H9 (cell line): ENCODE data around the gene NFS1. TPM values are rescaled to one million over a fixed set of nuclear protein-coding genes. Genes with fewer than 3 reads are reported as not detected.

ENCODE experiments used
- DNase-seq: peaks from one replicate; pipeline ENCODE4 v3.0.0-alpha.2; 2017
- H2AFZ ChIP-seq: one replicate; pipeline ENCODE4 v1.6.1; 2013; ENCODE audit warnings: mild to moderate bottlenecking, low read length, control low read depth, moderate library complexity
- H2AK5ac ChIP-seq: 2 replicates; pipeline ENCODE4 v1.6.1; 2013; ENCODE audit warnings: low read length, control low read depth, mixed read lengths; ENCODE audit not compliant: insufficient read length
- H2BK120ac ChIP-seq: one replicate; pipeline ENCODE4 v1.6.1; 2013; ENCODE audit warnings: low read depth, mild to moderate bottlenecking, low read length, control low read depth, inconsistent platforms; ENCODE audit not compliant: poor library complexity, severe bottlenecking
- H2BK12ac ChIP-seq: 2 replicates; pipeline ENCODE4 v1.6.1; 2013; ENCODE audit warnings: low read length, control low read depth, mixed read lengths, low read depth; ENCODE audit not compliant: insufficient read length
- H2BK15ac ChIP-seq: 2 replicates; pipeline ENCODE4 v1.6.1; 2013; ENCODE audit warnings: low read depth, low read length, control low read depth
- H2BK20ac ChIP-seq: one replicate; pipeline ENCODE4 v1.6.1; 2013; ENCODE audit warnings: low read depth, mild to moderate bottlenecking, low read length, control low read depth, inconsistent platforms; ENCODE audit not compliant: poor library complexity, severe bottlenecking
- H2BK5ac ChIP-seq: 2 replicates; pipeline ENCODE4 v1.6.1; 2013; ENCODE audit warnings: low read length, control low read depth, mixed read lengths; ENCODE audit not compliant: insufficient read length
- H3K14ac ChIP-seq: 2 replicates; pipeline ENCODE4 v1.6.1; 2013; ENCODE audit warnings: low read length, control low read depth; ENCODE audit not compliant: insufficient read depth
- H3K18ac ChIP-seq: 2 replicates; pipeline ENCODE4 v1.6.1; 2013; ENCODE audit warnings: low read depth, mild to moderate bottlenecking, mixed read lengths, low read length, control low read depth; ENCODE audit not compliant: insufficient read length
- H3K23ac ChIP-seq: 2 replicates; pipeline ENCODE4 v1.6.1; 2013; ENCODE audit warnings: low read length, control low read depth, mixed read lengths, low read depth; ENCODE audit not compliant: insufficient read length
- H3K23me2 ChIP-seq: 2 replicates; pipeline ENCODE4 v1.6.1; 2013; ENCODE audit warnings: low read depth, mild to moderate bottlenecking, mixed read lengths, low read length, control low read depth; ENCODE audit not compliant: insufficient read length, poor library complexity, severe bottlenecking
- H3K27ac ChIP-seq: 2 replicates; pipeline ENCODE4 v1.5.1; 2013; ENCODE audit warnings: low read length, control low read depth, mixed read lengths, low read depth; ENCODE audit not compliant: insufficient read length
- H3K27me3 ChIP-seq: 2 replicates; pipeline ENCODE4 v1.6.1; 2013; ENCODE audit warnings: low read length, control low read depth, inconsistent platforms; ENCODE audit not compliant: insufficient read depth
- H3K4ac ChIP-seq: 2 replicates; pipeline ENCODE4 v1.6.1; 2013; ENCODE audit warnings: low read depth, mild to moderate bottlenecking, control low read depth, inconsistent platforms, low read length, moderate library complexity
- H3K4me1 ChIP-seq: 2 replicates; pipeline ENCODE4 v1.6.1; 2013; ENCODE audit warnings: low read length, control low read depth, inconsistent platforms; ENCODE audit not compliant: insufficient read depth
- H3K4me2 ChIP-seq: 2 replicates; pipeline ENCODE4 v1.6.1; 2013; ENCODE audit warnings: low read length, control low read depth, mixed read lengths; ENCODE audit not compliant: insufficient read length, insufficient read depth
- H3K56ac ChIP-seq: 2 replicates; pipeline ENCODE4 v1.6.1; 2013; ENCODE audit warnings: low read depth, mild to moderate bottlenecking, mixed read lengths, low read length, control low read depth; ENCODE audit not compliant: insufficient read length
- H3K79me1 ChIP-seq: 2 replicates; pipeline ENCODE4 v1.6.1; 2013; ENCODE audit warnings: low read depth, mild to moderate bottlenecking, moderate library complexity, low read length, control low read depth, inconsistent platforms; ENCODE audit not compliant: insufficient read depth, poor library complexity, severe bottlenecking
- H3K79me2 ChIP-seq: 2 replicates; pipeline ENCODE4 v1.6.1; 2013; ENCODE audit warnings: low read length, control low read depth, inconsistent platforms; ENCODE audit not compliant: insufficient read depth
- H3K9ac ChIP-seq: 2 replicates; pipeline ENCODE4 v1.6.1; 2013; ENCODE audit warnings: low read length, control low read depth, mixed read lengths; ENCODE audit not compliant: insufficient read length; ENCODE audit errors: extremely low read depth
- H3K9me3 ChIP-seq: one replicate; pipeline ENCODE4 v1.6.1; 2013; ENCODE audit warnings: low read depth, low read length, inconsistent platforms; ENCODE audit not compliant: control insufficient read depth
- H3T11ph ChIP-seq: one replicate; pipeline ENCODE4 v1.6.1; 2013; ENCODE audit warnings: mild to moderate bottlenecking, low read length, control low read depth, inconsistent platforms
- H4K20me1 ChIP-seq: one replicate; pipeline ENCODE4 v1.6.1; 2013; ENCODE audit not compliant: control insufficient read depth, insufficient read length, insufficient read depth
- H4K5ac ChIP-seq: 2 replicates; pipeline ENCODE4 v1.6.1; 2013; ENCODE audit warnings: low read depth, mild to moderate bottlenecking, mixed read lengths, low read length, control low read depth; ENCODE audit not compliant: insufficient read length
- H4K8ac ChIP-seq: replicated peaks from 2 replicates; pipeline ENCODE4 v1.6.1; 2013; ENCODE audit warnings: low read length, control low read depth, mixed read lengths, low read depth; ENCODE audit not compliant: insufficient read length
- H4K91ac ChIP-seq: 2 replicates; pipeline ENCODE4 v1.6.1; 2013; ENCODE audit warnings: low read depth, mild to moderate bottlenecking, moderate library complexity, mixed read lengths, low read length, control low read depth; ENCODE audit not compliant: insufficient read length
- H3K27ac Mint-ChIP-seq, 3 experiments: 2 replicates in 2 of 3; 3 replicates in 1 of 3; pipeline ENCODE4 v1.8.0; 2020 to 2021; ENCODE audit warnings: mixed read lengths in 3 of 3, mild to moderate bottlenecking in 1 of 3, moderate library complexity in 1 of 3
- H3K27me3 Mint-ChIP-seq: 2 replicates; pipeline ENCODE4 v1.8.0; 2021; ENCODE audit warnings: low read depth, mild to moderate bottlenecking, moderate library complexity, mixed read lengths
- H3K36me3 Mint-ChIP-seq, 3 experiments: 2 replicates in 2 of 3; 3 replicates in 1 of 3; pipeline ENCODE4 v1.8.0; 2020 to 2021; ENCODE audit warnings: low read depth in 3 of 3, mixed read lengths in 3 of 3; ENCODE audit not compliant: insufficient read depth in 1 of 3
- H3K4me1 Mint-ChIP-seq, 2 experiments: 2 replicates each; pipeline ENCODE4 v1.8.0; 2020; ENCODE audit warnings: mixed read lengths in 2 of 2
- H3K4me3 Mint-ChIP-seq, 2 experiments: 2 replicates in 1 of 2; 3 replicates in 1 of 2; pipeline ENCODE4 v1.8.0; 2020 to 2021; ENCODE audit warnings: mild to moderate bottlenecking in 2 of 2, mixed read lengths in 2 of 2, moderate library complexity in 1 of 2
- H3K9me3 Mint-ChIP-seq, 2 experiments: 2 replicates in 1 of 2; 3 replicates in 1 of 2; pipeline ENCODE4 v1.8.0; 2020; ENCODE audit warnings: mild to moderate bottlenecking in 2 of 2, mixed read lengths in 2 of 2, moderate library complexity in 1 of 2
- whole genome bisulfite sequencing: extraction: QIAGEN DNeasy Blood & Tissue Kit; methylation state at CpG from one replicate; pipeline ENCODE4 v1.1.7; 2013; ENCODE audit warnings: missing lambda C conversion rate, low lambda C conversion rate, mixed read lengths; ENCODE audit not compliant: insufficient read length; ENCODE audit errors: extremely low coverage; 5-methylcytosine and 5-hydroxymethylcytosine counted together
- total RNA-seq: library from RNA; stranded (reverse); gene quantifications from 2 replicates; pipeline ENCODE4 v1.2.1, GENCODE V29; 2021
- TF ChIP-seq, protein P1 (sequence below): fragments of 200-600 bp; sonication (generic); conservative IDR thresholded peaks from 3 replicates; pipeline ENCODE4 v1.8.0; 2021; ENCODE audit warnings: antibody characterized with exemption, mild to moderate bottlenecking

Gene NFS1
- total RNA-seq, 1 experiment from 2014 or later, result 26.6 TPM

DNA sequence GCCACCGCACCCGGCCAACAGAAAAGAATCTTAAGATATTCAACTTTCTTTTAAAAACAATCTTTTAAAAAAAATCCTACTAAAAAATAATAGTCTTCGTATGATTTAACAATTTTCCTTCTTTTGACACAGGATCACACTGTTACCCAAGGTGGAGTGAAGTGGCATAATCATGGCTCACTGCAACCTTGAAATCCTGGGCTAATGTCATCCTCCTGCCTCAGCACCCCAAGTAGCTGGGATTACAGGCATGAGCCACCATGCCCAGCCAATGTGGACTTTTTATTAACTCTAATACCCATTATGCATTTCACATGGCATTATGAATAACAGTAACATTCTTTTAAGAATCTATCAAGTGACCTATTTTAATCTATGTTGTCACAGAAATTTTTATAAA is 22.1 kb upstream of the NFS1 start:
- 100% methylated on average over 1 of the region's 3 CpGs for WGBS
- DNase-seq, result no peak
- no peaks in the 10 kb centered on the region for H3K9me3 Mint-ChIP-seq

More for the DNA sequence above, 22.1 kb upstream of the NFS1 start:
- peaks cover 2% of the 10 kb centered on the region for H3K79me1 ChIP-seq
- H3K23ac ChIP-seq, result no peak overlapping the region
- H2AFZ ChIP-seq, result no peak overlapping the region
- H2AK5ac ChIP-seq, result no peak overlapping the region
- no peaks in the 10 kb centered on the region for H3K23me2 ChIP-seq
- H2BK12ac ChIP-seq, result no peak overlapping the region
- no peaks in the 10 kb centered on the region for H3K27me3 ChIP-seq
- H4K8ac ChIP-seq, result no peak overlapping the region
- no peak overlapping the region for H4K5ac ChIP-seq
- H3K27ac ChIP-seq, result no peak overlapping the region
- no peaks in the 10 kb centered on the region for H3K4me1 ChIP-seq
- Mint-ChIP-seq H3K27me3 (no peaks in the 10 kb centered on the region), H3K4me3 (no peak overlapping the region), H3K4me1 (no peaks in the 10 kb centered on the region), H3K27ac (no peak overlapping the region), H3K36me3 (peaks cover 58 to 97% (median 96%) of the 10 kb centered on the region in 3 experiments)
- no peak overlapping the region for H3K18ac ChIP-seq
- H3K4me2 ChIP-seq, result no peak overlapping the region
- no peaks in the 10 kb centered on the region for H3K9me3 ChIP-seq
- H2BK5ac ChIP-seq, result no peak overlapping the region
- H2BK20ac ChIP-seq, result no peak overlapping the region
- H3K14ac ChIP-seq, result no peak overlapping the region
- H3K56ac ChIP-seq, result no peak overlapping the region
- H2BK120ac ChIP-seq, result no peak overlapping the region
- H4K20me1 ChIP-seq, result no peaks in the 10 kb centered on the region
- TF ChIP-seq, protein P1, sequence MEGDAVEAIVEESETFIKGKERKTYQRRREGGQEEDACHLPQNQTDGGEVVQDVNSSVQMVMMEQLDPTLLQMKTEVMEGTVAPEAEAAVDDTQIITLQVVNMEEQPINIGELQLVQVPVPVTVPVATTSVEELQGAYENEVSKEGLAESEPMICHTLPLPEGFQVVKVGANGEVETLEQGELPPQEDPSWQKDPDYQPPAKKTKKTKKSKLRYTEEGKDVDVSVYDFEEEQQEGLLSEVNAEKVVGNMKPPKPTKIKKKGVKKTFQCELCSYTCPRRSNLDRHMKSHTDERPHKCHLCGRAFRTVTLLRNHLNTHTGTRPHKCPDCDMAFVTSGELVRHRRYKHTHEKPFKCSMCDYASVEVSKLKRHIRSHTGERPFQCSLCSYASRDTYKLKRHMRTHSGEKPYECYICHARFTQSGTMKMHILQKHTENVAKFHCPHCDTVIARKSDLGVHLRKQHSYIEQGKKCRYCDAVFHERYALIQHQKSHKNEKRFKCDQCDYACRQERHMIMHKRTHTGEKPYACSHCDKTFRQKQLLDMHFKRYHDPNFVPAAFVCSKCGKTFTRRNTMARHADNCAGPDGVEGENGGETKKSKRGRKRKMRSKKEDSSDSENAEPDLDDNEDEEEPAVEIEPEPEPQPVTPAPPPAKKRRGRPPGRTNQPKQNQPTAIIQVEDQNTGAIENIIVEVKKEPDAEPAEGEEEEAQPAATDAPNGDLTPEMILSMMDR, result no peak
- no peak overlapping the region for H2BK15ac ChIP-seq
- H4K91ac ChIP-seq, result no peak overlapping the region
- H3K79me2 ChIP-seq, result peaks cover 2% of the 10 kb centered on the region; the same call in 1 of the 2 replicates
- no peak overlapping the region for H3K9ac ChIP-seq
- no peak overlapping the region for H3T11ph ChIP-seq
- no peak overlapping the region for H3K4ac ChIP-seq
